Fibroblast of skin of back (primary cell): Measurements from ENCODE around the gene SPACA7.
A peak's percentile ranks its signal among the peaks of the same experiment; 100 is the strongest.
"Not testable (repeated sequence)": the region's sequence is repeated elsewhere in the genome, so short reads cannot be mapped to it uniquely, and the experiment has no call there.

ENCODE experiments used
- DNase-seq: peaks from one replicate; pipeline ENCODE4 v3.0.0-alpha.2; 2013

SPACA7 gene

DNA sequence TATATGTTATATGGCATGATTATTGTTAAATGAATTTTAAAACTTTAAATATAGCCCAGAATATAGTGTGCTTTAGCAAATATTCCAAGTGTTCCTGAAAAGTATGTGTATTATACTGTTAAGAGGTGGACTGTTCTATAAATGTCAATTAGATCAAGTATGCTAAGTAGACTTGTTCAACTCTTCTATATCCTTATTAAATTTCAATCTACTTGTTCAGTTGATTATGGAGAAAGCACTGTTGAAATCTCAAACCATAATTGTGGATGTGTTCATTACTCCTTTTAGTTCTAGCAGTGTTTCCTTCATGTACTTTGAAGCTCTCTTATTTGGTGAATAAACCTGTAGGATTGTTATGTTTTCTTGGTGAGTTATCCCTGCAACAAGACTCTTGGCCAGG is 52.5 kb downstream of the SPACA7 start:
- DNase-seq: no peak

DNA sequence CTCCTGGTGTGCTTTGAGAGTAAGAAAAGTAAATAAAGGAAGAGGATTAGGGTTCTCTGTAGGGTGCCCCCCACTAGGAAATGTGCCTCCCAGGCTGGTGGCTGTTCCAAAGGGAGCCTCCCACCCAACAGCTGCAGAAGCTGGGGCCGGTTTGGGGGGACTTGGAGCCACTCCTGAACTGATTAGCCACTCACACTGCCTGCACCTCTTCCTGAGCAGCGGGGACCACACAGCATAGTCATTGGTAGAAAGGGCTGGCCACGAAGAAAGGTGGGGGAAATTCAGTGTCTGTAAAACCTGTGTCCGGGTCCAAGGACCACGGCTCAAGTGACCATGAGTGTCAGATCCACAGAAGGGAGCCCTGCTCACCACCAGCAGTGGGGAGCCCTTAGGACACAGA is 55.6 kb downstream of the SPACA7 start:
- no peak for DNase-seq

DNA sequence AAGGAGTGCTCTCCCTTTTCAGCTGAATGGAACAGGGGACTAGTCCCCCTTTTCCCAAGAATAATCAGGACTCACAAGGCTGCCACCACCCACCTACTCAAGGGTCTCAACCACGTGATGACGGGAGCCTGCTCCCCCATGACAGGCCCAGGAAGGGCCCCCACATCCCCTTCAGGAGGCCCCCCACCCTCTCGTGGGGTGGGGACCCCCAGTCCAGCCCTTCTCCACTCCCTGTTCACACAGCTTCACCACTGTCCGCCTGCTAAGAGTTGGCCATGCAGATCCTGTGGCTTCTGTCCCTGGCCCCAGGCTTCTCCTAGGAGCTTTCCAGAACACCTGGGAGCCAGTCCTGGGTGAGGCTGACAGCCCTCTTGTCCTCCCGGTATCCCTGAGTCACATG is 56.6 kb downstream of the SPACA7 start:
- DNase-seq: not testable (repeated sequence)

DNA sequence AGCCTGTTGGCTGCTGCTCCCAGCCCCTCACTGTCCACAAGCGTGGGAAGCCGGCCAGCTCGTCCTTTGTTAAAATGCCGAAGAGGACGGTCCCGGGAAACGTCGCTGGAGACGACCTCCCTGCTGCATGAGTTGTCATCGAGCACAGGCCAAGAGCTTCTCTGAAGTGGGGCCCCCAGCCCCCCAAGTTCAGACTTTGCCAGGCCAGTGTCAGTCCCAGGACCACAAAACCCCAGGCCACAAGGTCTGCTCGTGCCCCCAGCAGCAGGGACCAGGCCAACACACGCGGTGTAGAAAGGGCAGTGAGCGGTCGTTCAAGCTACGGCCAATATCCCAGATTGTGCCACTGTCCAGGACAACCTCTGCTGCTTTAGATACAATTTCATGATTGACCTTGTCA is 57.4 kb downstream of the SPACA7 start:
- not testable (repeated sequence) for DNase-seq

DNA sequence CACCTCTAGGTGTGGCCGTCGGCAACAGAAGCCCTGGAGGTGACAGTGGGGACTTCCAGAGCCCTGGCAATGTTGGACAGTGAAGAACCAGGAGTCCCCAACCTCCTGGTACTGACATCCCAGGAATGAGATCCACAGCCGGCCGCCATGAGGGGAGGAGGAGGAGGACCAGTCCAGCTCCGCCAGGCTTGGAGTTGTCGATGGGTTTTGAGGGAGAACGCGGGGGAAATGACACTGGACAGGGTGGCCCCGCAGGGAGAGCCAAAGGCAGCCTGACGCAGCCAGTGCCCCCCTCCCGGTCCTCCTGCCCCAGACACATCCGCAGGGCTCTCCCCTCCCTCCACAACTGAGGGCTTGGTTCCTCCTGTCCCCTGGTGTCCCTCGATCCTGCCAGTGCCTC is 57.9 kb downstream of the SPACA7 start:
- no peak for DNase-seq

DNA sequence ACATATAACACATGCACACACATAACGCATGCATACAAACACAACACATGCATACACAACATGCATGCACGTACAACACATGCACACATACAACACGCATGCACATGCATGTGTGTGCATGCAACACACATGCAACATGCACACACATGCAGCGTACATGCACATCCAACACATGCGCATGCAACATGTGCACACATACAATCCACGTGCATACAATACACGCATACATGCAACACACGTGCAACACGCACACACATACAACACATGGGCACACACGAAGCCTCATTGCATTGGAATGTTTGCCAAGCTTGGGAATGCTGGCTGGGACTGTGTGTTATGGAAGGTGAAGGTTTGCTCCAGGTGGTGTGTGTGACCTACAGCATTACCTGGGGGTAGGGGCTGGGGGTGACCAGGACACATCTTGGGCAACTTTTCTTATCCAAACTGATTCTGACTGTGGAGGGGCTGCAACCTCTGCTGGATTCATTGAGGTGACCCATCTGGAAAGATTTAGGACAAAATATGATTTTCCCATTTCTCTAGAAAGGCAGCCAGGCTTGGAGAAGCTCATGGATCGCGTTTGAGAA is 58.9 kb downstream of the SPACA7 start:
- DNase-seq: no peak

DNA sequence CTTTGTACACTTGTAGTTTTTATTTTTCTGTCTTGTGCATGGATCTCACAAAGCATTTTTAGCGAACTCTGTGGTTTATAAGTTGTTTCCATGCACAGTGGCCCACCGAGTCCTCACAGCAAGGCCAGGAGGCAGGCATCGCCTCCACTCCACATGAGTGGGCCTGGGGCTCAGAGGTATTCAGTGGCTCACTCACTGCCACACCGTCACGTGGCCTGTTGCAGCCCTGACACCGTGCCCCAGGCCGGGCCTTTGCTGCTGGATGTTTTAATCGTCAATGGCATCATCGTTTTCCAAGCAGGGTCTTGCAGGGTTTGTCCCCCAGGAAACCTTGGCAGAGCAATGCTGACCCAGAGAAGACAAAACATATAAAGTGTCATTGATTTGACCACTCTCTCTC is 59.8 kb downstream of the SPACA7 start:
- DNase-seq: no peak

DNA sequence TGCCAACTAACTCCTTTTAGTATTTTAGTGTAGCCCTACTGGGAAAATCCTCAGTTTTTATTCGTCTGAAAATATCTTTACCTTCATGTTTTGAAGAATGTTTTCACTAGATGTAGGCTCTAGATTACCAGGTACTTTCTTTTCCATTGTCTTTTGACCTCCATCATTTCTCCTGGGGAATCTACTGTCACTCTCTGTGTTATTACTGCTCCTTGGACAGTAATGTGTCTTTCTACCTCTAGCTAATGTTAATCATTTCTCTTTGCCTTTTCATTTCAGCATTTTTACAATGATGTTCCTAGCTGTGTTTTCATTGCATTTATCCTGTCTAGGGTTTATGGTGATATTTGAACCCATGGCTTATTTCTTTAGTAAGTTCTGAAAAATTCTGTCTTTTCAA is 61.9 kb downstream of the SPACA7 start:
- DNase-seq: no peak

DNA sequence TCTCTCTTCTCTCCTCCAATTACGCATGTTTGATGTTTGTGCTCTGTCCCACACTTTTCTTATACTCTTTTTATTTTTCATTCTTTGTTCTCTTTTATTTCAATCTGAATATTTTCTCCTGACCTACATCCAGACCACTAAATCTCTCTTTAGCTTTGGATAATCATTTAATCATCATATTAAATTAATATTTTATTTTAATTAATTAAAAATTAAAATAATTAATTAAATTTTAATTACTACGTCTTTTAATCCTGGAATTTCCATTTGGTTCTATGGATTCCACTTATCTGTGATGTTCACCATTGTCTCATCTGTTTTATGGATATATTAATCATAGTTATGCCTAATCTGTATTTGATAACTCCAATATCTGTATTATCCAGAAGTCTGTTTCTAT is 62.4 kb downstream of the SPACA7 start:
- no peak for DNase-seq

DNA sequence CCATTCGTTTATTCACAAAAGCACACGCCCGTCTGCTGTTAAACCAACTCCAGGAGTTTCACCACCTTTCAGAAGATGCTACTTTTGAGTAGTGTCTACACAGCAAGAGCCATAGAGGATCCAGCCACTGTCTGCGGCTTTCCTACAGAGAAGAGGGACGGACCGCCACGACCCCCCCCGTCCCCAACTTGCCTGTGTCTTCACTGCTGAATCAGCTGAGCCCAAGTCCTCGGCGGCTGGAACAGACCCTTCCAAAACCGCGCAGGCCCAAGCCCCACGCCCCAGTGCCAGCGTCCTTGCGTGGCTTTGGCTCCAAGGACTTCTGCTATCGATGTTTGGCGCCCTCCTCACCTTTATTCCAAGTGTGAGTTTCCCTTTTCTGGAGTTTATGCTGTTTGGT is 65.1 kb downstream of the SPACA7 start:
- no peak for DNase-seq

DNA sequence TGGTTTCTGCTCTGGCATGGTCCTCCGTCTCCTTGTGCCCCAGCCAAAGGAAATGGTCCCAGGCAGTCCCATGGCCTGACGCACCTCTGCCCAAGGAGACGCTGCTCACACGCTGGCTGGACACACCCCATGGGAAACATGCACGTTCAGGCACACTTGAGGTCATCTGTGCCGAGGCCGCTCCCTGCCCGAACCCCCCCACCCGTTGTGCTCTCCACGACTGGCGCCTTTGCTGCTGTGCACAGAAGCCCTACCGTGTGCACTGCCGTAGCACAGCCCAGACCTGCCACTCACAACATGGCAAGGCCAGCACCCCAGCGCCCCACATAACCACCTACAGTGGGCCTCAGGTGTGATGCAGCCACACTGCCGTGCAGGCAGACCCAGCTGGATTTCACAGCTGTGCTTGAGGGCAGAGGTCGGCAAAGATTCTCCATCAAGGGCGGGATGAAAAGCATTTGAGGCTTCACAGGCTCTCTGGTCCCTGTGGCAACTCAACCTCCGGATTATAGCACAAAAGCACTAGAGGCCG is 65.7 kb downstream of the SPACA7 start:
- no peak for DNase-seq

DNA sequence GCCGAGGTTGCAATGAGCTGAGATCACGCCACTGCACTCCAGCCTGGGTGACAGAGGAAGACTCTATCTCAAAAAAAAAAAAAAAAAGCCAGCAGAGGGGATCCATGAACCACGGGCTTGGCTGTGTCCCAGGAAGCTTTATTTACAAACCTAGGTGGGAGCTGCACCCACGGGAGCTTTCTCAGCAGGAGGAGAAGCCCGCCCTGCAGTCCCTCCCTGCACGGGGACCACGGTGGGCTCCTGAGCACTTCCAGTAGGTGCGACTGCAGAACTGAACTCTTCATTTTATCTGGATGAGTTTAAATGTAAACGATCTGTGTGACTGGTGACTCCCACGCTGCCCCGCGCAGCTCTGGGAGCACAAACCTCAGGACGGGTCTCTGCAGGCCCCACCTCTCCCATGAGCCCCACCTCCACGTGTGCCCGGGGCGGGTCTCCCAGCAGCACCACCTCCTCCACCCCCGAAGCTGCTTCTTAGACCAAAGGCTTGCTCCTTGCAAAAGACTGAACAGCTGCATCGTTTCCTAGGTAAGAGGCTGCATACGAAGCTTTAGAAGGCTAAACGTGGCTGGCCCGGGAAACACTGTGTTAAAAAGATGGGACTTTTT is 66.4 kb downstream of the SPACA7 start:
- DNase-seq: no peak

DNA sequence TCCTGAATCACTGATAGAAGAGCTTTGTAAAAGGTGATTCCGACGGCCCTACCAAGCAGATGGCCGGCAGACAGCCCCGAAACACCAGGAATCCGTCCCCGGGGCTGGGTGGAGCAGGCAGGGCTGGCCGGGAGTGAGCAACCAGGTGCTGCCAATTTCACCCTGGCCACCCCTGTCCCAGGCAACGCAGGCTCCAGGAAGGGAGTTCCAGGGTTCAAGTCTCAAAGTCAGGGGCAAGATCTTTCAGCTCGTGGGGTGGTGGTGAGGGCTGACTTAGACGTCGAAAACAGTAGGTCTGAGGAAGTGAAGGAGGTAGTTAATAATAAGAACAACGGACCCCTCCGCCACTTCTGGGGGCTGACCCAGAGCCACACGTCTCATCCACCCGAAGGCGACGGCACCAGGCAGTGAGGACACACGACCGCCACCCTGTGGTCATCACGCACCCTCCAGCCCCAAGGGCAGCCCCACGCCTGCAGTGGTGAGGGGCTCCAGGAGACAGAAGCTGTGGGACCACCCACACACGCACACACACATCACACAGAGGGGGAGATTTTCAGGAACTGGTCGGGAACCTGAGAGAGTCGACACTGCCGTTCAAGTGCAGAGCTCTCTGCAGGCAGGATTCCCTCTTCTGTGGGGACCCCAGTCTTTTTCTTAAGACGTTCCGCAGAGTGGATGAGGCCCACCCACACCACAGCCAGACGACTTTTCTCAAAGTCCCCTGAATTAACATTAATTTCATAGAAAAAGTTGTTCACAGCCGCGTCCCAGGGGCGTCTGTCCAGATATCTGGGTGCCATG is 67.2 kb downstream of the SPACA7 start:
- DNase-seq: no peak

DNA sequence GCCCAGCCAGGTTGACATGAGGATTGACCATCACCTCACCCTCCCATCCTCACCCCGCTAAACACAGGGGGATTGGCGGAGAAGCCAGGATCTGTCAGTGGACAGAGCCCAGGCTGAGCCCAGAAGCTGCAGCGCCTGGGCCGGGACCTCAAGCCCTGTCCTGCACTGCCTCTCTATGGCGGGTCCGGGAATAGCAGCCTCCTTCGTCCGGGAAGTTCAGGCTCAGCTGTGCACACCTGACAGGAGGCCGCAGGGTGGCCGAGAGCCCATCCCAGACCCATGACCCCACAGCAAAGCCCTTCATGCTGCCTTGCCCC is 67.8 kb downstream of the SPACA7 start:
- peak; percentile 39 for DNase-seq

DNA sequence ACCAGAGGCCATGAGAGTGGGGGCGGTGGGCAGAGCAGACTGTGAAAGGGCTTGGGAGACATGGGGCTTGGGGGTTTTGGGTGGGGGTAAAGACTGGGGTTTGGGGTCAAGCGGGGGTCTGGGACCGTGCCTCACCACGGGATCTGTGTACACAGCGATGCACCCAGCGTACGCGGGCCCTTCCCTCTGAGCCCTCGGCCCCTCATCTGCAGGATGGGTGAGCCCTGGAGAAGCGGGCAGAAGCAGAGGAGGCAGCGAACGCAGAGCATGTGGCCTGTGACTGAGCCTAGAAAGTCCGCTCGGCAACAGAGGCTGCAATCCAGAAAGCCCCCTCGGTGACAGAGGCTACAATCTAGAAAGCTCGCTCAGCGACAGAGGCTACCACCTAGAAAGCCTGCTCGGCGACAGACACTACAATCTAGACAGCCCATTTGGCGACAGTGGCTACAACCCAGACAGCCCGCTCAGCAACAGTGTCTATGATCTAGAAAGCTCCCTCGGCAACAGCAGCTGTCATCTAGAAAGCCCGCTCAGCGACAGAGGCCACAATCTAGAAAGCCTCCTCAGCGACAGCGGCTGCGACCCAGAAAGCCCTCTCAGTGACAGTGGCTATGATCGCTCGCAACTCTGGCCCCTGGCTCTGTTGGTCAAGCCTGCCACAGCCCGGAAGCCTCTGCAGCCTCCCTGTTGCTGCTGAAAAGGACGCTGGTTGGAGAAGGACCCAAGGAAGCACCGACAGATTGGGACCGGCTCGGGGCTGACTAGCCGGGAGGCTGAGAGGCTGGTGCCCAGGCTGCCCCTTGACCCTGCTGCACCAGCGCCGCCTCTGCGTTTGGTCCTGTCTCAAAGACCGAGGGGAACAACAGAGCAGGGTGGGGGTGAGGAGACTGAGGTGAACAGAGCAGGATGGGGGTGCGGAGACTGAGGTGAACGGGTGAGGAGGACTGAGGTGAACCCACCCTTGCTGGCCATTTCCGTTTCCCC is 68.6 kb downstream of the SPACA7 start:
- DNase-seq: no peak

DNA sequence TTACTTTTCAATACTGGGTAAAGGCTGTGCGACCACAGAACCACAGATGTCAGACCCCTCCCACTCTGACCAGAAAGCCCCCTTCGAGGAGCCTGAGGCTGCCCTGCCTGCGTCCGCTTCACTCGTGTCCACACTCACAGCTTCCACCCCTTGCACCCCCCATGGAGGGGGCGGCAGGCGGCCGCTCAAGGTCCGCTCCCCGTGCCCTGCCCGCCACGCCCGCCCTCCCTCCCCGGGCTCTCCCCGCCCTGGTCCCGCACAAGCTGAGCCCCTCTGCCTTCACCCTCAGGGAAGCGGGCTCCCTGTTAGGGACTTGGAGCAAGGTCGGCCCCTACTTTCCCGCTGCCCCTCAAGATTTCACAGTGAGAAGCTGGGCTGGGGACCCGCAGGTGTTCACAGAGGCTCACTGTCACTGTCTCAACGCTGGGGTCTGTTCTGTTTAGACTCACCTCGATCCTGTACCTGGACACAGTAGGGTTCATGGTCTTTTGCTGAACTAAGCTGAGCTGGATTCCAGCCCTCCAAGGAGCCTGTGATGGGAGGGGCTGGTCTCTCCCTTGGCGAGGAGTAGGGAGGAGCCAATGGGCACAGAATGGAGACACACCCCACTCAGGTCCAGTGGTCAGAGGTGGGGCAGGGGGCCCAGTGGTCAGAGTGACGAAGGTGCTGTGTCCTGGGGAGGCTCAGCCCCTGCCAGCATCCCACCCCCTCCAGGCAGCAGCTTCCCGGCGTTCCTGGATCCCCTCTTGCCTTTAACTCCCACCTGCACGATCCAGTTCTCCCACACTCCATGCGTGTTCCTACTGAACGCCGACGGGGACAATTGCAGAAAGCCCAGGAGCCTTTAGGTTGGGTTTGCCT is 69.5 kb downstream of the SPACA7 start:
- no peak for DNase-seq

DNA sequence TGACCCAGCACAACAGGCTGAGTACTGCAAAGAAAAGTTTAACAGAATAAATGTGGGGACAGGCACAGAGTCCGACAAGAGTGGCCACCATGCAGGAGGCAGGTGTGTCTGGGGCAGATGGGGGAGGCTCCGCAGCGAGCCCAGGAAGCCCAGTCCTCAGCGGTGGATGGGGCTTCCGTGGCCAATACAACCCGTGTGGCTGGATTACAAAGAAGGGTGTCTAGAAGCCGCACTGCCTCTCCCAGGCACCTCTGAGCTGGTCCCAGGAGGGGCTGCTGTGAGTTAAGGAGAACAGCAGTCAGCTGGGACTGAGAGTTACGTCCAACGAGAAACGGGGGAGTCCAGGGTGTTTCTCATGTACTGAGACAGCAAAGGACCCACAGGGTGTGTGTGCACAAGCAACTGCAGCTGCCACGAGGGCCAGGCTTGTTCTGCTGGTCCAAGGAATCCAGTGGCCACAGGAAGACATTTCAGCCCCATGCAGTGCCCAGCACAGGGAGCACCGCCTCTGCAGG is 70.2 kb downstream of the SPACA7 start:
- DNase-seq: no peak

DNA sequence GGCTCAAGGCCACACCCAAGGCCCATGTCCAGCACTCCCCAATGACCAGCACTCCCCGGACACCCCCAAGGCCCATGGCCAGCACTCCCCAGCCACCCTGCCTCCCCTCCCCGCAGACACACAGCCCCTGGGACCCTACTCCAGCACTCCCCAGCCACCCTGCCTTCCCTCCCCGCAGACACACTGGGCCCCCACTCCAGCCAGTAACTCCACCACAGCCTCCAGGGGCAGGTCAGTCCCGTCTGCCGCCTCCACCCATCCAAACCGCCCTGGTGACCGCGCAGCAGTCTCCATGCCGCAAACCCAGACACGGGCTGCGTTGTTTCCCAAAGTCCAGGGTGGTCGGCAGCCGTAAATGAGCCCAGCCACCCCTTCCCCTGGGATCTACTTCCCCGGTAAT is 70.7 kb downstream of the SPACA7 start:
- DNase-seq: no peak

DNA sequence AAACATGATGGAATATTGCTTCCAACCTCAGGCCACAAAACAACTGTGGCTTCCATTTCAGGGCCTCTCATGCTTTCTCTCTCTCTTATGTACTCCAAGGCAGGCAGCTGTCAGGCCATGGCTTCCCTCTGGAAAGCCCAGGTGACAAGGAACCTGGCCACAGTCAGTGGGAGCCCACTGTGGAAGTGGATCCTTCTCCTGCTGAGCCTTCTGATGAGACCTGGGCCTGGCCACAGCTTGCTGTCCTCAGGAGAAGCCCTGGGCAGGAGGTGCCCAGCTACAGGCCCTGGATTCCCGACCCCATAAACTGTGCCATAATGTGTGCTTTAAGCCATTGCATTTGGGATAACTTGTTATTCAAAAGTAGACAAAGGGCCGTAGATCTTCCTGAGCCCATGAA is 71.2 kb downstream of the SPACA7 start:
- DNase-seq: no peak

DNA sequence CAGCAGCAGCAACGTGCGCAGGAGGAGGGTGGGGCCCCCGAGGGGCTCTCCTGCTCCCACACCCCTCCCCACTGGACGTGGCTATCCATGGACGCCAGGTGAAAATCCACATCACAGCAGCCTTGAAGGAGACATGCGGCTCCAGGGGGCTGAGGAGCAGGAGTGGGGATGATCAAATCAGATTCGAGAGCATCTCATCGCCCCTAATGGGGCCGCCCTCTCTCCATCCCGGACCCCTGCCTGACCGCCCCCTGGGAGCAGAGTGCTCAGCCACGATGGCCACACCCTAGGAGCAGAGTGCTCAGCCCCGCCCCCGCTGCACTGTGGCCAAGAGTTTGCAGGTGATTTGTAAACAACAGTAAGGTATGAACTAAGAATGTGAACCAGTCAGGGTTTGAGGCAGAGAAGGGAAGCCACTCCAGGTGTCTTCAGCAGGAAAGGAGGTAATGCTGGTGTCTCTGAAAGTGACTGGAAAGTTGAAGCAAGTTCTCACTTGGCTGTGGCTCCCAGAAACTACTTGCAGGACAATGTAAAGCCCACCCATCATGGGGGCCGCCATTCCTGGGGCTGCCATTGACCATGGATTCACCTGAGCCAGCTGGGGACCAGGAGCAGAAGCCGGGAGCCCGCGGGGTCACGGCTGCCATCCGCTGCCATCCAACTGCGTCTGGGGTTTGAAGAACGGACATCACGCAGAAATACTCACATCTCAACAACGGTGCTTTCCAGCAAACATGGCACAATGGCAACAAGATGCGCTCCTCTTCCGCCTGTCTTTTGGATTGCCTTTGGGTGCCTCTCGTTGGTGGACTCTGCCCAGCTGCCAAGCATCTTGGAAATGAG is 71.8 kb downstream of the SPACA7 start:
- no peak for DNase-seq
